Lung (tissue), 12 donors: Measurements from ENCODE around the gene NACAD. TPM values are rescaled to one million over a fixed set of nuclear protein-coding genes. Genes with fewer than 3 reads are reported as not detected.

Source experiments
- ATAC-seq: fragments of 200-7000 bp; cut with Tn5 transposase; one replicate; pipeline ENCODE4 v1.9.1; 2020; ENCODE audit warnings: moderate number of reproducible peaks; ENCODE audit not compliant: insufficient read depth, low FRiP score
- DNase-seq, 3 donors: peaks; one replicate each; pipeline ENCODE4 v3.0.0-alpha.2; 2013 to 2017
- H3K27ac ChIP-seq, 2 donors: one replicate each; pipeline ENCODE4 v1.5.1; 2013; ENCODE audit warnings: mild to moderate bottlenecking in 2 of 2, moderate library complexity in 2 of 2, control low read depth in 1 of 2, inconsistent platforms in 1 of 2, low read depth in 1 of 2, low read length in 1 of 2
- H3K27me3 ChIP-seq, 3 donors: one replicate each; pipeline ENCODE4 v1.5.1; 2013; ENCODE audit warnings: low read length in 2 of 3; ENCODE audit not compliant: control insufficient read depth in 3 of 3, insufficient read depth in 3 of 3
- H3K36me3 ChIP-seq, 4 donors: one replicate each; pipeline ENCODE4 v1.5.1; 2013; ENCODE audit warnings: low read length in 4 of 4, mild to moderate bottlenecking in 1 of 4, moderate library complexity in 1 of 4; ENCODE audit not compliant: control insufficient read depth in 4 of 4, insufficient read depth in 4 of 4
- H3K4me1 ChIP-seq, 5 donors: one replicate each; pipeline ENCODE4 v1.5.1; 2013; ENCODE audit warnings: low read length in 5 of 5, mild to moderate bottlenecking in 2 of 5, moderate library complexity in 1 of 5; ENCODE audit not compliant: control insufficient read depth in 5 of 5, insufficient read depth in 5 of 5
- H3K4me3 ChIP-seq: one replicate; pipeline ENCODE4 v1.5.1; 2013; ENCODE audit warnings: mild to moderate bottlenecking, control low read depth, moderate library complexity
- H3K9ac ChIP-seq, 2 donors: one replicate each; pipeline ENCODE4 v1.5.1; 2013; ENCODE audit warnings: low read length in 2 of 2, control low read depth in 1 of 2; ENCODE audit not compliant: insufficient read depth in 1 of 2
- H3K9me3 ChIP-seq, 4 donors: one replicate each; pipeline ENCODE4 v1.5.1; 2013; ENCODE audit warnings: low read length in 3 of 4, mild to moderate bottlenecking in 1 of 4, moderate library complexity in 1 of 4; ENCODE audit not compliant: control insufficient read depth in 4 of 4, insufficient read depth in 3 of 4
- CTCF ChIP-seq: IDR thresholded peaks from 2 replicates; pipeline ENCODE4 v1.5.1; 2012; ENCODE audit warnings: mild to moderate bottlenecking; ENCODE audit errors: control extremely low read depth, extremely low read depth
- WGBS, 2 donors: extraction: QIAGEN DNeasy Blood & Tissue Kit; methylation state at CpG; one replicate each; pipeline ENCODE4 v1.1.7; 2013; 5-methylcytosine and 5-hydroxymethylcytosine counted together
- polyA plus RNA-seq, 2 donors: library from polyadenylated mRNA; stranded (reverse); fragments of 200-250 nt; gene quantifications; one replicate each; pipeline ENCODE4 v1.2.1, GENCODE V29; 2013
- total RNA-seq, 2 donors: library from RNA; depleted of rRNA in 1 of 2; stranded (reverse); fragments of >200 nt in 1 of 2; gene quantifications; one replicate each; pipeline ENCODE4 v1.2.1, GENCODE V29; 2014 to 2021
- donor health status: control.
- donor health status: control.
- donor health status: Bipolar disorder and iron deficiency.
- donor health status: healthy.
- donor health status: DM: yes; HTN: yes; CAD: no.

Gene NACAD
- total and polyA plus RNA-seq, 4 donors: 0.85 to 3.7 (median 1.7) TPM

- no peak for TF ChIP-seq CTCF
- no peak overlapping the region for H3K27ac ChIP-seq
- H3K9ac ChIP-seq: no peak overlapping the region
- no peaks in the 10 kb centered on the region for H3K9me3 ChIP-seq
- DNase-seq (no peak), ATAC-seq (no peak)
- 90 to 93% methylated on average over 3 of the region's 3 CpGs for WGBS, 2 donors
- H3K4me1 ChIP-seq: peaks cover 0 to 3% (median 0%) of the 10 kb centered on the region in 5 donors
- H3K4me3 ChIP-seq: no peak overlapping the region
- no peaks in the 10 kb centered on the region for H3K36me3 ChIP-seq
- H3K27me3 ChIP-seq: no peaks in the 10 kb centered on the region
These were observed 30.8 kb upstream of the NACAD start for GRCh38 chr7:45119550-45119949.

GRCh38 chr7:45118889-45119331 lies 30.1 kb upstream of the NACAD start:
- ATAC-seq: no peak
- DNase-seq: no peak
- H3K4me1 ChIP-seq: peaks cover 0 to 3% (median 0%) of the 10 kb centered on the region in 5 donors

GRCh38 chr7:45118292-45118691 lies 29.5 kb upstream of the NACAD start:
- ATAC-seq (no peak), DNase-seq (no peak)
- no peaks in the 10 kb centered on the region for H3K27me3 ChIP-seq
- H3K4me3 ChIP-seq: no peak overlapping the region
- no peak for TF ChIP-seq CTCF
- H3K4me1 ChIP-seq: peaks cover 0 to 3% (median 0%) of the 10 kb centered on the region in 5 donors
- WGBS, 2 donors: 88 to 92% methylated on average over 4 of the region's 4 CpGs
- no peak overlapping the region for H3K27ac ChIP-seq
- H3K36me3 ChIP-seq: no peaks in the 10 kb centered on the region
- H3K9me3 ChIP-seq: no peaks in the 10 kb centered on the region
- H3K9ac ChIP-seq: no peak overlapping the region

More at GRCh38 chr7:45118889-45119331, 30.1 kb upstream of the NACAD start:
- H3K4me3 ChIP-seq: no peak overlapping the region
- no peak for TF ChIP-seq CTCF
- H3K9me3 ChIP-seq: no peaks in the 10 kb centered on the region
- H3K27ac ChIP-seq: no peak overlapping the region
- no peaks in the 10 kb centered on the region for H3K27me3 ChIP-seq
- 84 to 92% methylated on average over 3 of the region's 3 CpGs for WGBS, 2 donors
- no peak overlapping the region for H3K9ac ChIP-seq
- H3K36me3 ChIP-seq: no peaks in the 10 kb centered on the region

GRCh38 chr7:45117582-45117981 lies 28.8 kb upstream of the NACAD start:
- DNase-seq (no peak), ATAC-seq (no peak)
- WGBS, 2 donors: 86% methylated on average over 4 of the region's 4 CpGs
- no peaks in the 10 kb centered on the region for H3K36me3 ChIP-seq
- no peak overlapping the region for H3K4me3 ChIP-seq
- H3K9ac ChIP-seq: peak overlapping the region in 1 of 2 donors; percentile 11
- no peak for TF ChIP-seq CTCF
- H3K4me1 ChIP-seq: peaks cover 0 to 2% (median 0%) of the 10 kb centered on the region in 5 donors
- H3K27me3 ChIP-seq: no peaks in the 10 kb centered on the region
- no peak overlapping the region for H3K27ac ChIP-seq
- no peaks in the 10 kb centered on the region for H3K9me3 ChIP-seq
